Measurements from ENCODE around the gene STARD9.
A peak's percentile ranks its signal among the peaks of the same experiment; 100 is the strongest.
"Not testable (repeated sequence)": the region's sequence is repeated elsewhere in the genome, so short reads cannot be mapped to it uniquely, and the experiment has no call there.

Gene STARD9

GRCh38 chr15:42591238-42591934, 16.0 kb downstream of the STARD9 start:
- no peak for DNase-seq

DNA sequence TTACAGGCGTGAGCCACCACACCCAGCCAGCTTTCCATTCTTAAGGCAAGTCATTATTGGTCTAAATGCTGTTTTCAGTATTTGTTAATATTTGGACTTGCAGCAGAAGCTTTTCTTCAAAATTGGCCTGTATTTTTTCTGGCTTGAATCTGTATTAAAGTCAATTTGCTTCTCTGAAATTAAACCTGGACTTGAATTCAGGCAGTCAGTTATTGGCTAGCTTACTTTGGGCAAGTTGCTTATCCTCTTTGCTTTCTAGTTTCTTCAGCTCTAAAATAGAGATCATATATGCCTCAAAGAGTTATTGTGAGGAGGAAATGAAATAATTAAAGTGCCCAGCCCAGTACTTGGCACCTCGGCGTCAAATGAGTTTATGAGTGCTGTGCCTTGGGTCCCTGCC, 17.3 kb downstream of the STARD9 start:
- DNase-seq, result no peak

DNA sequence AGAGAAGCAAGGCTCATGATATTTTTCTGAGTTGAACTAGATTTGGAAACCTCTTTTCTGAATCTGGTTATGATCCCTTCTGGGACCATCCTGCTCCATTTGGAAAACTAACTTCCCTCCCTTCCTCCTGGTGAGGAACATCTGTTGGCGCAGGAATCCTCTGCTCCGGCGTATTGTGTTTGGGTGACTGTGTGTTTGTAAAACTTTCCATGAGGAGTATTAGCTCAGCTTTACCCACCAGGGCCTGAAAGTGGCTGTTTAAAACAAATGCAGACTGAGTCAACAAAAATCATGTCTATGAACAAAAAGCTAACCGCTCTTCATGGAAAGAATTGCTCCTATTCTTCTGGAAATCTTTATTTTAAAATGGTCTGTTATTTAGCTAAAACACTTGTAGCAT, 17.7 kb downstream of the STARD9 start:
- no peak for DNase-seq

- DNase-seq, result no peak
Measured at GRCh38 chr15:42594095-42594494, 18.7 kb downstream of the STARD9 start.

DNA sequence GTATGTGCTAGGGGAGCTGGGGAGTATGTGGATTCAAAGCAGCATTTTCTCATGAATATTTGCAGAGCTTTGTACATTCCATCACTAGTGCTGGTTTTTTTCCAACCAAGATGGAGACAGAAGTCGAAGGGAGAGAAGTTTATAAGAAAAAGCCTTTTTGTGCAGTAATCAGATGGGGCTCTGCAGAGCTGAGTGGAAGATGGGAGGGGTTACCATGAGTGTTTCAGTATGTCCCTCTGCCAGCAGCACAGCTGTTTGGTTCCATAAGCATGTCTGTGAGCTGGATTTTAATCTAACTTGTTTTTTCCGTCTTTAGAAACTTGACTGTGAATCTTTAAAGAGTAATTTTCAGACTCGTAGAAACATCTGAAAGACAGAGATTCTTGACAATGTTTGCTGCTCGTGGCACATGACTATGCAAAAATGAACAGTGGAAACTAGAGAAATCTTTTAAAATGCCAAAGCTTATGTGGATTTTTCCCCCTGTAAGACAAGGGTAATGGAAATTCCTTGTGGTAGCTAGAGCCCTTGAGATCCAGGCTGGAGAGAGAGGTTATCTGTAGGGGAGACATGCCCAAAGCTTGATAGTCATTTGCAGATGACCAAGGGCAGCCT, 20.3 kb downstream of the STARD9 start:
- DNase-seq, result no peak

DNA sequence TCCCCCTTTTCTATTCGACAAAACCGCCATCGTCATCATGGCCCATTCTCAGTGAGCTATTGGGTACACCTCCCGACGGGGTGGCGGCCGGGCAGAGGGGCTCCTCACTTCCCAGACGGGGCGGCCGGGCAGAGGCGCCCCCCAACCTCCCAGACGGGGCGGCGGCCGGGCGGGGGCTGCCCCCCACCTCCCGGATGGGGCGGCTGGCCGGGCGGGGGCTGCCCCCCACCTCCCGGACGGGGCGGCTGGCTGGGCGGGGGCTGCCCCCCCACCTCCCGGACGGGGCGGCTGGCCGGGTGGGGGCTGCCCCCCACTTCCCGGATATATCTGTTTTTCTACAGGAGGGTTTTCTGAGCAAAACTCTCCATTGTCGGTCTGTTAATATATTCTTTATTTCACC, 25.9 kb downstream of the STARD9 start:
- not testable (repeated sequence) for DNase-seq

DNA sequence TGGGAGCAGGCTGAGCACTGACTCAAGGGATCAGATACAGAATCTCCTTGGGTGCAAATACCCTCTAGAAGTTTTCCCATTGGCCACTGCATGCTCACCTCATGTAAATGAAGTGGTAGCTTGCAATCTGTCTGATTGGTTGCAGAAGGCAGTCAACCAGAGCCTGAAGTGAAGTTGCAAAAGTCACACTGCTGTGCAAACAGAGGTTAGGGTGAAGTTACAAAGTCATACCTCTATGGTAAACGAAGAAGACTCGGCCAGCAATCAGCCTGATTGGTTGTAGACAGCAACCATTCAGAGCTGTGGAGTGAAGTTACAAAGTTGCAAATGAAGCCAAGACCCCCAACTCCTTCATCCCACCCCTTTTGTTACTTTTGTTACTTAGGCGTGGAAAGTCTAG, 27.1 kb downstream of the STARD9 start:
- no peak for DNase-seq

DNA sequence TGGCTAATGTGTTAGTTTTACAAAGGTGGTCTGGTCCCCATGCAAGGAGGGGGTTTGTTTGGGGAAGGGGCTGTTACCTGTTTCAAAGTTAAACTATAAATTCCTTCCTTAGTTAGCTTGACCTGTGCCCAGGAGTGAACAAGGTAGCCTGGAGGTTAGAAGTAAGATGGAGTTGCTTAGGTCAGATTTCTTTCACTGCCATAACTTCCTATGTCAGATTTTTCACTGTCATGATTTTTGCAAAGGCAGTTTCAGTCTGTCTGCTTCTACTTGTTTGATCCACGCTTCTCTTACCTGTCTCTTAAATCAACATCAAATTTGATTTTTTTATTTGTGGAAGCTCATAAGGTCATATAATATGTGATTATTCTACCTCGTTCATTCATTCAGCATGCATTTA, 28.6 kb downstream of the STARD9 start:
- no peak for DNase-seq

GRCh38 chr15:42604894-42605744, 29.7 kb downstream of the STARD9 start:
- no peak for DNase-seq

DNA sequence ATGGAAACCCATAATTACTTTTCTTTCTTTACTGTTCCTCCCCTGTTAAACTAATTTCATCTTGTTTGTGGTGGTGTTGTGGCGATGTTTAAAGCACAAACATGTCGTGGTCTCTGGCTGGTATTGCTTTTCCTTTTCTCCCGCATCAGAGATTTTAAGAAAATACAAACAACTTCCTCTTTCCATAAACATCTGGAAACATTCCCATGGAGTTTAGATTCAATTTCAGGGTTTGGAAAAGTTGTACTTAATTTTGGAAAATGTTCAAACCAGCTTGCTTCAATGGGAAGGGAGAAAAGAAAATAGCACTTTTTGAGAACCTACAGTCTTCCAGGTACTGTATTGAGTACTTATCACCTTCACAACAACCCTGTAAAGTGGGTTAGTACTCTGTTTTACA, 30.4 kb downstream of the STARD9 start:
- no peak for DNase-seq

DNA sequence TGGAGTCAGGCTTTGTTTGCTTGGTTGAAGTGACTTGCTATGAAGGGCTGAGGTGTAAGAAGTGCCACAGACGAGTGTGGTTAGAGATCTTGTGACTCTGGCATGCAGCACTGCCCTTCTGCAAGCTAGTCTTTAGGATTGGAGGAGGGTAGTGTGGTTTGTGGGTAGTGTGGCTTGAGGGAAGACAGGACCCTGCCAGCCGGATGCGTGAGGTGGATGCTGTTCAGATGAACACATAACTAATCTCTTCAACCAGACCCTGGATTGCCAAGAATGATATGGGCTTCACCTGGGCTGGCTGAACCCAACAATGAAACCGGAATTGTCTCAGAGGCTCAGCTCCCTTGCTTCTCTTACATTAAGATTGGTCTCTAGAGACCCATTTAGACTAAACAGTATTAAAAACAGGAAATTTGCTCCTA, 32.7 kb downstream of the STARD9 start:
- DNase-seq, result peak; percentile 22 to 34

GRCh38 chr15:42608752-42609488, 33.5 kb downstream of the STARD9 start:
- DNase-seq, result no peak

- DNase-seq, result no peak
Measured at GRCh38 chr15:42611532-42611931, 36.1 kb downstream of the STARD9 start.

- DNase-seq, result no peak
Measured at GRCh38 chr15:42612367-42612912, 37.0 kb downstream of the STARD9 start.

DNA sequence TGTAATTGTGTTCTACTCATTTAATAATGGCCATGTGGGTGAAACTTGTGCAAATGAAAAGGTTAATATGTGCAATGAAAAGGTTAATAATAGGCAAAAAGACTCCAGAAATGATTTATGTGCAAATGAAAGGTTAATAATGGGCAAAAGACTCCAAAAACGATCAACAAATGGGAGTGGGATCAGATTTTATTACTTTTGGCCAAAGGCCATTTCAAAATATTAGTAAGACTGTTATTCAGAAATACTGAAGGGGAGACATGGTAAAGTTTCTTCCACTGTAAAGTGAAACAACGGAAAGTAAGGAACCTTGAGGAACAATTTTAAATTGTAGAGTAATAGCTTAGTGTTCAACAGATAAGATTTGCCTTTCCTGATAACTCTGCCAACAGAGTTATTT, 40.7 kb downstream of the STARD9 start:
- DNase-seq, result no peak

DNA sequence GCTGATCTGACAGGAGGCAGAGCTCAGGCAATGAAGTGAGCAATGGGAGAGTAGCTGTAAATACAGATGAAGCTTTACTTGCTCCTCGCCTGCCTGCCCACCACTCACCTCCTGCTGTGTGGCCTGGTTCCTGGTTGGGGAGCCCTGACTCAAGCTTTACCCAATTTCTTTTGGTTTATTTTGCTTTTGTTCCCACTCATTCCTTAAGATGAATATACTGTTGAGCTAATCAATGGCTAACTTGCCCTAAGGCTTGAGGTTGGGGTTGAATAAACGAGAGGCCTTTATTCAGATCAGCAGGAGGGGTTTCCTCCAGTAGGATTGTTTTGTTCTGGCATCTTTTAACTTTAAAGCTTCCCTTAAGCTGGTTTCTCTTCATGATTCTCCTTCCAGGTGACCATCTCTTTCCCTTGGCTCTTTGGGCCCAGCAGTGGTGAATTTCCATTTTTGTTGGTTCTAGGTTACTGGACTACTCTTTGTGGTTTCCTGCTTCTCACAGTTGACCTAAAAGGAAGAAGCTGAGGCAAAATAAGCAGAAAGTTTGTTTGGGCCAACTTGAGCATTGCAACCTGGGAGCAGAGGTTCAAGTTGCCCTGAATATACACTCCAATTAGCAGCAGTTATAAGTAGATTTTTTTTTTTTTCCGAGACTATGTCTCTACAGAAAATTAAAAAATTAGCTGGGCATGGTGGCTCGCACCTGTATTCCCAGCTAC, 44.4 kb downstream of the STARD9 start:
- DNase-seq, result no peak

DNA sequence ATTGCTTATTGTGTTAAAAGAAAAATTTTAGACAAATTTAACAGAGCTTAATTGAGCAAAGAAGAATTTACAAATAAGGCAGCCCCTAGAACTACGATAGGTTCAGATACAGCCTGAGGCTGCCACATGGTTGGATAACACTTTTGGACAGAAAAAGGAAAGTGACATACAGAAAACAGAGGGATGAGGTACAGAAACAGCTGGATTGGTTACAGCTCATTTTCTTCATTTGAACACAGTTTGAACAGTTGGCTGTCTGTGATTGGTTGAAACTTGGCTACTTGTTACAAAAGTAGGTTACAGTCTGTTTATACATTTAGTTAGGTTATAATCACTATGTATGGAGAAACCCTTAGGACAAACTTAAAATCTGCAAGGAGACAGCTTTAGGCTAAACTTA, 46.0 kb downstream of the STARD9 start:
- no peak for DNase-seq

DNA sequence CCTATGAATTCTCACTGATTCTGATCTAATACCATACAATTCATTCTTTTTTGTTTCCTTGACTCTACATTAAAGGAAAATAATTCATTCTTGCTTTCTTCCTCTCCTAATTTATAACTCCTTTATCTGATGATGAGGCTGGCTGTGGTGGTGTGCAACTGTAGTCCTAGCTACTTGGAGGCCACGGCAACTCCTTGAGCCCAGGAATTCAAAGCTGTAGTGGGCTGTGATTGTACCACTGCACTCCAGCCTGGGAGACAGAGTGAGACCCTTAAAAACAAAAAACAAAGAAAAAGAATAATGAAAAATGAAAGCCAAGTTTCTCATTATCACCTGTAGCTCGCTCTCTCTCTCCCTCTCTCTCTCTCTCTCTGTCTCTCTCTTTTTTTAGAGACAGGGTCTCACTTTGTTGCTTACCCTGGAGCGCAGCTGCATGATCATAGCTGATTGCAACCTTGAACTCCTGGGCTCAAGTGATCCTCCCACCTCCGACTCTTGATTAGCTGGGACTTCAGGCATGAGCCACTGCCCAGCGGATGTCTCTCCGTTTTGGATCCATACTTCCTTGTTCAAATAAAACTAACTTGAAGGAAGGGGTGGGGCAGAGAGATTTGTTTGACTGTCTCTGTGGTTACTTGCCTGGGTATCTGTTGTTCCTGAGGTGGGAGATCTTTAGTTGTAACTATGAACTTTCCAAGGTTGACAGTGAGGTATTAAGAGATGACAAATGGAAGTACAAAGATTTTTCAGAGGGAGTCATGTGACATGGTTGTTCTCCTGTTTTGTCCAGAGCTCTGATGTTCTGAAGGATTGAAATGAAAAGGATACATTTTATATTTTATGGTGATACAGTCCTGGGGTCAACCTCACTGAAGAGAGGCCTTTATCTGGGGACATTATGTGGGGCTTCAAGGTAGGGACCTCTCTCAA, 46.9 kb downstream of the STARD9 start:
- DNase-seq, result no peak

GRCh38 chr15:42623951-42624350, 48.5 kb downstream of the STARD9 start:
- no peak for DNase-seq

- no peak for DNase-seq
Measured at GRCh38 chr15:42627485-42627884, 52.1 kb downstream of the STARD9 start.

GRCh38 chr15:42628761-42629160, 53.4 kb downstream of the STARD9 start:
- no peak for DNase-seq

Measured in activated CD4-positive, alpha-beta T cell treated with anti-CD3 and anti-CD28 coated beads, Interleukin-2, amount 50 U/mL, for 48 hours (primary cell).